ENCODE measurements around the gene ITGAV. TPM values are rescaled to one million over a fixed set of nuclear protein-coding genes. Genes with fewer than 3 reads are reported as not detected.

Gene ITGAV
- total RNA-seq, 2 donors from 2014 or later = 63.7 to 79.7 TPM

DNA sequence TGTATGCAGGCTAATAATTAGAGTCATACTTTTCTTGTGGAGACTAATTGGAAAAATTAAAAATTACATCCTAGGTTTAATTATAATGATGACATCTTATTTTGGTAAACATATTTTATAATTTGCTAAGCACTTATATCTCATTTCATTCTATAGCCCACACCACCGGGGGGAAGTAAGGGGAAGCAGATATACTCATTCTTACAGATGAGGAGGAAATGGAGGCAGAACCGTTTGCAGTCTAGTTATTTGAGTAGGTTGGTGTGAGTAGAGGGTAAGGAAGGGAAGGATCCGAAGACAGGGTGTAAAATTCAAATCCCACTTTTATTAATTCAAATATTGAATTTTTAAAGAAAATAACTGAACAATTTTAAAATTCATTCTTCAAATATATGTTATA, 3.7 kb downstream of the ITGAV start:
- peak overlapping the region; percentile 98 for H3K9ac ChIP-seq (ENCODE audit: extremely low read depth, low read length, poor library complexity, severe bottlenecking)
- H3K4me3 Mint-ChIP-seq = no peak overlapping the region
- no peaks in the 10 kb centered on the region for H3K4me1 ChIP-seq (ENCODE audit: control insufficient read depth, insufficient read depth, low read length)
- no peaks in the 10 kb centered on the region for H3K27me3 Mint-ChIP-seq (ENCODE audit: insufficient read depth)
- H3K27ac Mint-ChIP-seq = no peak overlapping the region
- H3K36me3 ChIP-seq (ENCODE audit: control insufficient read depth, insufficient read depth, low read length) = no peaks in the 10 kb centered on the region
- H3K36me3 Mint-ChIP-seq (ENCODE audit: low read depth) = peaks cover 5% of the 10 kb centered on the region
- H3K4me1 Mint-ChIP-seq = peaks cover 49% of the 10 kb centered on the region
- no peak overlapping the region for H3K27ac ChIP-seq (ENCODE audit: low read depth, low read length)
- TF ChIP-seq, protein P1, sequence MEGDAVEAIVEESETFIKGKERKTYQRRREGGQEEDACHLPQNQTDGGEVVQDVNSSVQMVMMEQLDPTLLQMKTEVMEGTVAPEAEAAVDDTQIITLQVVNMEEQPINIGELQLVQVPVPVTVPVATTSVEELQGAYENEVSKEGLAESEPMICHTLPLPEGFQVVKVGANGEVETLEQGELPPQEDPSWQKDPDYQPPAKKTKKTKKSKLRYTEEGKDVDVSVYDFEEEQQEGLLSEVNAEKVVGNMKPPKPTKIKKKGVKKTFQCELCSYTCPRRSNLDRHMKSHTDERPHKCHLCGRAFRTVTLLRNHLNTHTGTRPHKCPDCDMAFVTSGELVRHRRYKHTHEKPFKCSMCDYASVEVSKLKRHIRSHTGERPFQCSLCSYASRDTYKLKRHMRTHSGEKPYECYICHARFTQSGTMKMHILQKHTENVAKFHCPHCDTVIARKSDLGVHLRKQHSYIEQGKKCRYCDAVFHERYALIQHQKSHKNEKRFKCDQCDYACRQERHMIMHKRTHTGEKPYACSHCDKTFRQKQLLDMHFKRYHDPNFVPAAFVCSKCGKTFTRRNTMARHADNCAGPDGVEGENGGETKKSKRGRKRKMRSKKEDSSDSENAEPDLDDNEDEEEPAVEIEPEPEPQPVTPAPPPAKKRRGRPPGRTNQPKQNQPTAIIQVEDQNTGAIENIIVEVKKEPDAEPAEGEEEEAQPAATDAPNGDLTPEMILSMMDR (conservative IDR thresholded peaks at IDR 0.05) = no peak
- no peaks in the 10 kb centered on the region for H3K27me3 ChIP-seq (ENCODE audit: control insufficient read depth, insufficient read depth, low read length, poor library complexity, severe bottlenecking)
- peak overlapping the region; percentile 99 for H3K4me3 ChIP-seq (ENCODE audit: low read length)
- no peak for DNase-seq
- H3K9me3 Mint-ChIP-seq = no peaks in the 10 kb centered on the region
- H3K9me3 ChIP-seq (ENCODE audit: control insufficient read depth, low read length) = no peaks in the 10 kb centered on the region
- WGBS, 2 experiments (ENCODE audit: insufficient coverage in 1 of 2, insufficient read length in 1 of 2) = 79 to 100% methylated on average over 1 to 2 of the region's 3 CpGs

DNA sequence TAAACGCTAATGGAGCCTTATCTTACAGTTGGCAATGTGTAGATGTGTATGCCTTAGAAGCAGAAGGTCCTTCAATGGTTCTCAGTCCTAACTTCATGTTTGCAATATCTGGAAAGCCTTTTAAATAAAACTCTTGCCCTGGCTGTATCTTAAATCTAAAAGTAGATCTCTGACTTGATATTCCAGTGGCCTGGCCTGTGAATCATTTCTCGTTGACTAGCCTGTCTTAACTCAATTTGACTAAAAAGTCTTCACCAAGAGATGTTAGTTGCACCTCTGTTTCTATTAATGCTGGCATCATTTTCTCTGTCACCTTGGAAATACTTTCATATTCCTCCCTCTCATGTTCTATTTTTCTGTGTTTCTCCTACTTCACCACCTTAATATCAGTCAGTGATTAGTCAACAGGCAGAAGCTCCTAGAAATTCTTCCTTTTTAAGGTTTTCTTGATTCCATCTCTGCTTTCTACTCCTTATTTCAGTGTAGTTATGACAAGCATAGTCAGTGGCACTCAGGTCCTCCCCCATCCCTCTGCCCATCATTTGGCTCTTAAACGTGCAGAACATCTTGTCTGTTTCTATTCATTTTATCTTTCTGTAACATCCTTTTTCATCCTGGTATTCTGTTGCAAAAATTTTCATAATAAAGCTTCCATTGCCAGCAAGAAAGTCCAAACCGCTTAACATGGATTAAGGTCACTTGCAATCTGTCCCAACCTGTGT, 4.3 kb downstream of the ITGAV start:
- Mint-ChIP-seq H3K4me1 (peaks cover 52% of the 10 kb centered on the region), H3K27me3 (ENCODE audit: insufficient read depth) (no peaks in the 10 kb centered on the region), H3K27ac (no peak overlapping the region), H3K4me3 (no peak overlapping the region), H3K36me3 (ENCODE audit: low read depth) (peaks cover 5% of the 10 kb centered on the region), H3K9me3 (no peaks in the 10 kb centered on the region)
- H3K4me1 ChIP-seq (ENCODE audit: control insufficient read depth, insufficient read depth, low read length) = peaks cover 4% of the 10 kb centered on the region
- TF ChIP-seq, protein P1 (conservative IDR thresholded peaks at IDR 0.05) = no peak
- DNase-seq = no peak
- no peak overlapping the region for H3K9ac ChIP-seq (ENCODE audit: extremely low read depth, low read length, poor library complexity, severe bottlenecking)
- H3K36me3 ChIP-seq (ENCODE audit: control insufficient read depth, insufficient read depth, low read length) = no peaks in the 10 kb centered on the region
- H3K4me3 ChIP-seq (ENCODE audit: low read length) = peak overlapping the region; percentile 63
- H3K27me3 ChIP-seq (ENCODE audit: control insufficient read depth, insufficient read depth, low read length, poor library complexity, severe bottlenecking) = no peaks in the 10 kb centered on the region
- no peak overlapping the region for H3K27ac ChIP-seq (ENCODE audit: low read depth, low read length)
- WGBS, 2 experiments (ENCODE audit: insufficient coverage in 1 of 2, insufficient read length in 1 of 2) = 90 to 93% methylated on average over 3 to 4 of the region's 4 CpGs
- no peaks in the 10 kb centered on the region for H3K9me3 ChIP-seq (ENCODE audit: control insufficient read depth, low read length)

DNA sequence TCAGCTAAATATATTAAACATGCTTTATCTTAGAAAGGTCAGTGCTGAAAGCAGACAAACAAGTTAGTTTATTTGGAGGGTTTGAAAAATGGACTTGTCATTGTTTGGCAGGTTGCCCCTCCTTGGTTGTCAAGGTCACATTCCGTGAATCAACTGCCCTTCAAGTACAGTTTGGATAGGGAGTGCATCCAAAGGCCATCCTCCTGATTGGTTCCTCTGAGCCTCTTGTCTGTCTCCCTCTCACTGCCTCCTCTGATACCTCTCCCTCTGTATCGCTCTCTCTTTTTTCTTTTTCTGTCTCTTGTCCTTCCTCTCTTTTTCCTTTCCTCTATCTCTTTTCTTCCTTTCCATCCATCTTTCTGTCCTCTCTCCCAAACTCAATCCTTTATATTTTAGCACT, 5.4 kb downstream of the ITGAV start:
- Mint-ChIP-seq H3K4me3 (peak overlapping the region; percentile 0), H3K36me3 (ENCODE audit: low read depth) (peaks cover 5% of the 10 kb centered on the region), H3K4me1 (peaks cover 60% of the 10 kb centered on the region), H3K9me3 (no peaks in the 10 kb centered on the region), H3K27ac (peak overlapping the region; percentile 8), H3K27me3 (ENCODE audit: insufficient read depth) (no peaks in the 10 kb centered on the region)
- DNase-seq = no peak
- H3K27me3 ChIP-seq (ENCODE audit: control insufficient read depth, insufficient read depth, low read length, poor library complexity, severe bottlenecking) = no peaks in the 10 kb centered on the region
- TF ChIP-seq, protein P1 (conservative IDR thresholded peaks at IDR 0.05) = no peak
- no peak overlapping the region for H3K27ac ChIP-seq (ENCODE audit: low read depth, low read length)
- 77 to 88% methylated on average over 2 of the region's 2 CpGs for WGBS, 2 experiments (ENCODE audit: insufficient coverage in 1 of 2, insufficient read length in 1 of 2)
- H3K4me3 ChIP-seq (ENCODE audit: low read length) = peak overlapping the region; percentile 28
- no peaks in the 10 kb centered on the region for H3K9me3 ChIP-seq (ENCODE audit: control insufficient read depth, low read length)
- H3K9ac ChIP-seq (ENCODE audit: extremely low read depth, low read length, poor library complexity, severe bottlenecking) = no peak overlapping the region
- peaks cover 4% of the 10 kb centered on the region for H3K4me1 ChIP-seq (ENCODE audit: control insufficient read depth, insufficient read depth, low read length)
- H3K36me3 ChIP-seq (ENCODE audit: control insufficient read depth, insufficient read depth, low read length) = no peaks in the 10 kb centered on the region
